GM12878 (cell line): Measurements from ENCODE around the gene DLAT.

ENCODE experiments used
- BHLHE40 ChIP-seq, 2 experiments: fragments of 450-650 bp in 1 of 2; IDR thresholded peaks; 2 replicates each; pipeline ENCODE4 v1.6.1; 2011 to 2017; ENCODE audit warnings: low read depth in 2 of 2, borderline replicate concordance in 1 of 2, improper control_type of control experiment in 1 of 2, low read length in 1 of 2, mild to moderate bottlenecking in 1 of 2
- CTCF ChIP-seq, 3 experiments: IDR thresholded peaks in 2 of 3; conservative IDR thresholded peaks in 1 of 3; 2 replicates each; pipeline ENCODE4 v1.5.1; 2011; ENCODE audit warnings: low read depth in 3 of 3, low read length in 3 of 3, mild to moderate bottlenecking in 3 of 3, control low read depth in 2 of 3, moderate library complexity in 2 of 3, inconsistent platforms in 1 of 3, mixed read lengths in 1 of 3; ENCODE audit not compliant: control insufficient read depth in 2 of 3, insufficient read depth in 1 of 3; ENCODE audit errors: extremely low read depth in 1 of 3
- EP300 ChIP-seq, 2 experiments: fragments of 150-350 bp in 1 of 2; IDR thresholded peaks; 2 replicates each; pipeline ENCODE4 v1.6.1; 2011 to 2012; ENCODE audit warnings: low read depth in 2 of 2, low read length in 2 of 2, borderline replicate concordance in 1 of 2, improper control_type of control experiment in 1 of 2, inconsistent platforms in 1 of 2; ENCODE audit not compliant: control insufficient read depth in 1 of 2
- FOXM1 ChIP-seq: IDR thresholded peaks from 2 replicates; pipeline ENCODE4 v1.6.1; 2012; ENCODE audit warnings: low read depth, mild to moderate bottlenecking, inconsistent platforms, low read length, moderate library complexity
- JUND ChIP-seq: IDR thresholded peaks from 2 replicates; pipeline ENCODE4 v1.6.1; 2012; ENCODE audit warnings: low read depth, mild to moderate bottlenecking, low read length, improper control_type of control experiment, moderate library complexity
- NR2F1 ChIP-seq: fragments of 450-650 bp; conservative IDR thresholded peaks from 2 replicates; pipeline ENCODE4 v1.6.1; 2017; ENCODE audit warnings: mild to moderate bottlenecking
- POLR2AphosphoS5 ChIP-seq: IDR thresholded peaks from 2 replicates; pipeline ENCODE4 v1.6.1; 2011; ENCODE audit warnings: mild to moderate bottlenecking, low read length, inconsistent platforms
- RFX5 ChIP-seq: IDR thresholded peaks from 2 replicates; pipeline ENCODE4 v1.6.1; 2011; ENCODE audit warnings: low read depth, low read length, improper control_type of control experiment

- TF ChIP-seq CTCF (IDR thresholded peaks at IDR 0.05 in 2 of 3, conservative IDR thresholded peaks at IDR 0.05 in 1 of 3; ENCODE audit: control insufficient read depth in 2 of 3, extremely low read depth in 1 of 3, insufficient read depth in 1 of 3, low read depth in 3 of 3, low read length in 3 of 3): no peak
- TF ChIP-seq NR2F1: no peak
- TF ChIP-seq JUND: no peak
- no peak for TF ChIP-seq POLR2AphosphoS5
- no peak for TF ChIP-seq FOXM1
- TF ChIP-seq RFX5: no peak
- TF ChIP-seq BHLHE40 (IDR thresholded peaks at IDR 0.05; ENCODE audit: borderline replicate concordance in 1 of 2, low read depth in 2 of 2, low read length in 1 of 2): no peak
- no peak for TF ChIP-seq EP300 (IDR thresholded peaks at IDR 0.05; ENCODE audit: borderline replicate concordance in 1 of 2, control insufficient read depth in 1 of 2, low read depth in 2 of 2, low read length in 2 of 2)
These were observed 32.9 kb downstream of the DLAT start for GRCh38 chr11:112058103-112058502.
